Transverse colon (tissue), 4 donors: ENCODE data around the gene LRRC8A.

Experiments used
- POLR2AphosphoS5 ChIP-seq, 3 donors: sonication (generic); formaldehyde crosslinking; IDR thresholded peaks; one replicate each; pipeline ENCODE4 v1.6.1; 2016; ENCODE audit warnings: antibody characterized with exemption in 3 of 3
- TF ChIP-seq, protein P1 (sequence below), 5 experiments: fragments of 200-600 bp in 3 of 5; fragments of 450-650 bp in 2 of 5; sonication (generic) in 3 of 5; IDR thresholded peaks; 1 replicate in 2 of 5; 2 replicates in 3 of 5; pipeline ENCODE4 v1.5.1; 2016 to 2017; ENCODE audit warnings: antibody characterized with exemption in 5 of 5, inconsistent platforms in 3 of 5, mild to moderate bottlenecking in 2 of 5, moderate library complexity in 1 of 5

DNA sequence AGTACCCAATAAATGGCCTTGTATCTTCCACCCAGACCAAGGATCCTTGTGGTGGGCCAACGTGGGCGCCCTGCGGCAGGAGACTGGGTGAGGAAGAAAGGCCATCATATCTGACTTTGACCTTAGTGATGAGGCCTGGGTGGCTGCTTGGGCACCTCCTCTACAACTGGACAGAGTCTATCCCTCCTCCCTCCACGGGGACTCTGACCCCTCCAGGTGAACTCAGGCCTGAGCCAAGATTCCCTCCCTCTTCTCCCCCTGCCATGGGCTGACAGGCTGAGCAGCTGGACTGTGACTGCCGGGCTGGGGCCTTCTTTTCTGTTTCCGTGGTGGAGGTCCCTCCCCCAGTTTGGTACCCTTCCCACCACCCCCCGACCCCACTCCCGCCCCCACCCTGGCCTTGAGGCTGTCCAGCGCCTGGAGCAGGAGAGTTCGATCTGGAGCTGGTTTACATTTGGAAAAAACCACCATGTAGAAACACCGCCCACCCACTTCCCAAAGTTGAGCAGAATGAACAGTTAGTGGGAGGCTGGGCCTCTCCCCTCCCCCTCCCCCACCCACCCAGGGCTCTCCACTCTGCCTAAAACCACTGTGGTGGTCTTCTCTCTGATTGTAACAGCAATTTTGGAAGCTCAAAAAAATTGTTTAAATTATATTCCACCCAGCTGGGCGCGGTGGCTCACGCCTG is 37.6 kb downstream of the LRRC8A start:
- TF ChIP-seq, protein P1, sequence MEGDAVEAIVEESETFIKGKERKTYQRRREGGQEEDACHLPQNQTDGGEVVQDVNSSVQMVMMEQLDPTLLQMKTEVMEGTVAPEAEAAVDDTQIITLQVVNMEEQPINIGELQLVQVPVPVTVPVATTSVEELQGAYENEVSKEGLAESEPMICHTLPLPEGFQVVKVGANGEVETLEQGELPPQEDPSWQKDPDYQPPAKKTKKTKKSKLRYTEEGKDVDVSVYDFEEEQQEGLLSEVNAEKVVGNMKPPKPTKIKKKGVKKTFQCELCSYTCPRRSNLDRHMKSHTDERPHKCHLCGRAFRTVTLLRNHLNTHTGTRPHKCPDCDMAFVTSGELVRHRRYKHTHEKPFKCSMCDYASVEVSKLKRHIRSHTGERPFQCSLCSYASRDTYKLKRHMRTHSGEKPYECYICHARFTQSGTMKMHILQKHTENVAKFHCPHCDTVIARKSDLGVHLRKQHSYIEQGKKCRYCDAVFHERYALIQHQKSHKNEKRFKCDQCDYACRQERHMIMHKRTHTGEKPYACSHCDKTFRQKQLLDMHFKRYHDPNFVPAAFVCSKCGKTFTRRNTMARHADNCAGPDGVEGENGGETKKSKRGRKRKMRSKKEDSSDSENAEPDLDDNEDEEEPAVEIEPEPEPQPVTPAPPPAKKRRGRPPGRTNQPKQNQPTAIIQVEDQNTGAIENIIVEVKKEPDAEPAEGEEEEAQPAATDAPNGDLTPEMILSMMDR (IDR thresholded peaks at IDR 0.05): no peak
- no peak for TF ChIP-seq POLR2AphosphoS5 (IDR thresholded peaks at IDR 0.05)
